HepG2 (cell line): ENCODE data around the gene LTBR. TPM values are rescaled to one million over a fixed set of nuclear protein-coding genes. Genes with fewer than 3 reads are reported as not detected.
A peak's percentile ranks its signal among the peaks of the same experiment; 100 is the strongest.

Experiments
- AGO2 ChIP-seq: fragments of 200-400 bp; formaldehyde crosslinking; optimal IDR thresholded peaks from 2 replicates; pipeline ENCODE3; 2017; ENCODE audit warnings: mild to moderate bottlenecking, low read depth, low read length, moderate library complexity
- CHD2 ChIP-seq: IDR thresholded peaks from 2 replicates; pipeline ENCODE4 v1.6.1; 2011; ENCODE audit warnings: low read depth, low read length, improper control_type of control experiment
- FOXK1 ChIP-seq: sonication (generic); formaldehyde crosslinking; IDR thresholded peaks from 2 replicates; pipeline ENCODE4 v1.4.0; 2020; ENCODE audit warnings: low read depth, missing genetic modification reagents, borderline replicate concordance
- HMGXB3 ChIP-seq: sonication (generic); formaldehyde crosslinking; IDR thresholded peaks from 2 replicates; pipeline ENCODE4 v1.4.0; 2020; ENCODE audit warnings: missing genetic modification reagents, borderline replicate concordance
- KDM3A ChIP-seq: IDR thresholded peaks from 2 replicates; pipeline ENCODE4 v1.6.1; 2018; ENCODE audit warnings: low read depth, missing compliant biosample characterization
- LBX2 ChIP-seq: sonication (generic); formaldehyde crosslinking; IDR thresholded peaks from 2 replicates; pipeline ENCODE4 v1.5.0; 2020; ENCODE audit warnings: missing genetic modification reagents, mild to moderate bottlenecking, borderline replicate concordance
- MIER3 ChIP-seq: IDR thresholded peaks from 2 replicates; pipeline ENCODE4 v1.6.1; 2016; ENCODE audit warnings: missing compliant biosample characterization, borderline replicate concordance
- RBM22 ChIP-seq: fragments of 200-400 bp; formaldehyde crosslinking; optimal IDR thresholded peaks from 2 replicates; pipeline ENCODE3; 2017; ENCODE audit warnings: mild to moderate bottlenecking, low read length, moderate library complexity
- RBM39 ChIP-seq: fragments of 200-400 bp; formaldehyde crosslinking; IDR thresholded peaks from one replicate; pipeline ENCODE4 v1.6.1; 2018; ENCODE audit warnings: antibody characterized with exemption, mild to moderate bottlenecking, low read depth, low read length; ENCODE audit not compliant: poor library complexity, severe bottlenecking
- SETDB1 ChIP-seq: sonication (generic); formaldehyde crosslinking; IDR thresholded peaks from 2 replicates; pipeline ENCODE4 v1.5.1; 2020; ENCODE audit warnings: missing genetic modification reagents, mild to moderate bottlenecking, borderline replicate concordance
- SMAD1 ChIP-seq: sonication (generic); formaldehyde crosslinking; IDR thresholded peaks from 2 replicates; pipeline ENCODE4 v1.4.0; 2020; ENCODE audit warnings: missing genetic modification reagents, low read depth, mild to moderate bottlenecking, borderline replicate concordance
- STAG1 ChIP-seq: sonication (generic); formaldehyde crosslinking; IDR thresholded peaks from 2 replicates; pipeline ENCODE4 v1.4.0; 2020; ENCODE audit warnings: missing genetic modification reagents
- TBX3 ChIP-seq: fragments of 450-650 bp; IDR thresholded peaks from 2 replicates; pipeline ENCODE4 v1.6.1; 2017; ENCODE audit warnings: antibody characterized with exemption, mild to moderate bottlenecking, inconsistent platforms, borderline replicate concordance
- TFAP4 ChIP-seq: sonication (generic); IDR thresholded peaks from 2 replicates; pipeline ENCODE4 v1.6.1; 2016; ENCODE audit warnings: low read depth, borderline replicate concordance
- ZC3H4 ChIP-seq: sonication (generic); formaldehyde crosslinking; IDR thresholded peaks from 2 replicates; pipeline ENCODE4 v1.4.0; 2020; ENCODE audit warnings: missing genetic modification reagents, borderline replicate concordance
- ZFY ChIP-seq: sonication (generic); formaldehyde crosslinking; IDR thresholded peaks from 2 replicates; pipeline ENCODE4 v1.4.0; 2020; ENCODE audit warnings: missing genetic modification reagents
- ZNF17 ChIP-seq: sonication (generic); formaldehyde crosslinking; IDR thresholded peaks from 2 replicates; pipeline ENCODE4 v1.5.0; 2020; ENCODE audit warnings: mild to moderate bottlenecking, missing genetic modification reagents
- ZNF441 ChIP-seq: sonication (generic); formaldehyde crosslinking; IDR thresholded peaks from 2 replicates; pipeline ENCODE4 v1.7.0; 2021; ENCODE audit warnings: missing genetic modification reagents, borderline replicate concordance
- ZNF547 ChIP-seq: sonication (generic); formaldehyde crosslinking; IDR thresholded peaks from 2 replicates; pipeline ENCODE4 v1.5.1; 2020; ENCODE audit warnings: mild to moderate bottlenecking, missing genetic modification reagents
- ZNF891 ChIP-seq: sonication (generic); formaldehyde crosslinking; IDR thresholded peaks from 2 replicates; pipeline ENCODE4 v1.5.0; 2020; ENCODE audit warnings: mild to moderate bottlenecking, missing genetic modification reagents
- ZSCAN21 ChIP-seq: sonication (generic); formaldehyde crosslinking; IDR thresholded peaks from 2 replicates; pipeline ENCODE4 v1.8.0; 2022; ENCODE audit warnings: mild to moderate bottlenecking, missing genetic modification reagents, moderate library complexity, borderline replicate concordance
- polyA plus RNA-seq, 8 experiments: library from polyadenylated mRNA; depleted of rRNA in 3 of 8; stranded (reverse) in 7 of 8; unstranded in 1 of 8; fragments of >200 nt; fragmentation: Illumina TruSeq in 4 of 8; extraction: Trizol in 4 of 8; gene quantifications; 2 replicates each; pipeline versions ENCODE4 v1.2.1 to v1.2.3, GENCODE V29; 2011 to 2016; ENCODE audit warnings: low read depth in 4 of 8, missing spikeins in 1 of 8, mixed read lengths in 1 of 8; ENCODE audit not compliant: insufficient read depth in 1 of 8
- total RNA-seq, 5 experiments: library from RNA; depleted of rRNA; stranded (reverse); fragments of >200 nt; fragmentation: Illumina TruSeq; extraction: Trizol; gene quantifications; 2 replicates each; pipeline ENCODE4 v1.2.3, GENCODE V29; 2016; ENCODE audit warnings: low read depth in 1 of 5
- TF ChIP-seq, protein P1 (sequence below): sonication (generic); formaldehyde crosslinking; IDR thresholded peaks from 2 replicates; pipeline ENCODE4 v1.5.1; 2020; ENCODE audit warnings: mild to moderate bottlenecking, missing genetic modification reagents, borderline replicate concordance

Gene LTBR
- total and polyA plus RNA-seq, 2 of the 13 experiments (the other 11 are each of a cell fraction or from before 2014, with no cell fraction given), result 31.4 to 34.8 TPM

DNA sequence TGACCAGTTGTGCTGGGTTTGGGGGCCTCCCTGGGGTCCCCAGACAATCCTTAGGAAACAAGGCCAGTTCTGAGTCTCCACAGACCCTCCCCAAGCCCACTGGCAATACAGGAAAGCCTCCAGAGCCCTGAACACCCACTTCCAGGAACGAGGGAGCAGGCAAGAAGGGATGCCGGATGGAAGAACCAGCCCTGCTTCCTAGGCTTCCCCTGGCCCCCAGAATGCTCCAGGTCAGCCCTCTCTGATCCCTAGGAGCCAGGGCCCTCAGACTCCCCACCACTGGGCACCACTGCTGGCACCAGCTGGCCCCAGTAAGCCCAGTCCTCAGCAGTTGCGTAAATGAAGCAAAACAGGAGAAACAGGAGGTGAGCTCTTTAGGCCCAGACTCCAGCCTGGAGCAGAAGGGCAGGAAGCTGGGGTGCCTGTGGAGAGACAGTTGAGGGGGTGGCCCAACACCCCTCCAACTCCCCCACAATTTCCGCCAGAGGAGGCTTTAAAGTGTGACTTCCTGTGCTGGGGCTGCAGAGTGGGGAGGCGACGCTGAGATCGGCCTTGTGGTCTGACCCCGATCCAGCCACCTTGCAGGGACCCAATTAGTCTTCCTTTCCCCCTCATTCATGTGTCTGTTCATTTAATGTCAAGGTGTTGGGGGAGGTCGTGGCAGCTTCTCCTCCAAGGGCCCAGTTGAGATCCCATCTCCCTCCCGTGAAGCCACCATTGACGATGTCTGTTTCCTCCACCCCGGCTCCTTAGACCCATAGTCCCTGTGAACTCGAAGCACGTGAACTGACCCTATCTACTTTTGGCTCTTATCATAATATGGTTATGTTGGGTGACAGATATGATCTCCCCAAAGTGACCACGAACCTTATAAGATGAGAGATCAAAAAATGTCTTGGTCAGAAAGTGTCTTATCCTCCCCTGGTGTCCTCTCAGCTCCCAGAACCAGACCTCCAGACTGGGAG lies 46.8 kb upstream of the LTBR start (continued):
- no peak for TF ChIP-seq HMGXB3 (CRISPR knock-in tag)
- TF ChIP-seq ZNF441 (CRISPR knock-in tag), result no peak
- no peak for TF ChIP-seq KDM3A (CRISPR knock-in tag)
- peak; percentile 71; the same call in 1 of the 2 replicates for TF ChIP-seq ZNF547 (CRISPR knock-in tag)
- no peak for TF ChIP-seq SMAD1 (CRISPR knock-in tag)
- TF ChIP-seq ZNF891 (CRISPR knock-in tag), result no peak; the same call in 1 of the 2 replicates
- TF ChIP-seq FOXK1 (CRISPR knock-in tag), result no peak; the same call in 1 of the 2 replicates
- peak; percentile 87; the same call in 1 of the 2 replicates for TF ChIP-seq ZC3H4
- TF ChIP-seq LBX2 (CRISPR knock-in tag), result no peak
- TF ChIP-seq RBM39, result no peak
- TF ChIP-seq ZNF17 (CRISPR knock-in tag), result no peak
- TF ChIP-seq STAG1 (CRISPR knock-in tag), result no peak
- no peak for TF ChIP-seq SETDB1 (CRISPR knock-in tag)
- no peak for TF ChIP-seq MIER3 (CRISPR knock-in tag)
- no peak; the same call in 1 of the 2 replicates for TF ChIP-seq ZFY (CRISPR knock-in tag)
- peak; percentile 15; the same call in 1 of the 2 replicates for TF ChIP-seq ZSCAN21 (CRISPR knock-in tag)
- peak; percentile 88 for TF ChIP-seq RBM22
- TF ChIP-seq, protein P1, sequence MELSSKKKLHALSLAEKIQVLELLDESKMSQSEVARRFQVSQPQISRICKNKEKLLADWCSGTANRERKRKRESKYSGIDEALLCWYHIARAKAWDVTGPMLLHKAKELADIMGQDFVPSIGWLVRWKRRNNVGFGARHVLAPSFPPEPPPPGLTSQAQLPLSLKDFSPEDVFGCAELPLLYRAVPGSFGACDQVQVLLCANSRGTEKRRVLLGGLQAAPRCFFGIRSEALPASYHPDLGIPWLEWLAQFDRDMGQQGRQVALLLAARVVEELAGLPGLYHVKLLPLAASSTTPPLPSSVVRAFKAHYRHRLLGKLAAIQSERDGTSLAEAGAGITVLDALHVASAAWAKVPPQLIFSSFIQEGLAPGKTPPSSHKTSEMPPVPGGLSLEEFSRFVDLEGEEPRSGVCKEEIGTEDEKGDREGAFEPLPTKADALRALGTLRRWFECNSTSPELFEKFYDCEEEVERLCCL (CRISPR knock-in tag), result no peak
- no peak for TF ChIP-seq CHD2
- TF ChIP-seq TFAP4, result 0 out of 2 replicates have a peak, but pooled peaks have one; percentile 6
- peak; percentile 87 for TF ChIP-seq AGO2
- no peak for TF ChIP-seq TBX3
